H9 (cell line): Measurements from ENCODE around the gene SETDB1. TPM values are rescaled to one million over a fixed set of nuclear protein-coding genes. Genes with fewer than 3 reads are reported as not detected.
A peak's percentile ranks its signal among the peaks of the same experiment; 100 is the strongest.

Experiments
- DNase-seq: peaks from one replicate; pipeline ENCODE4 v3.0.0-alpha.2; 2017
- H2AFZ ChIP-seq: one replicate; pipeline ENCODE4 v1.6.1; 2013; ENCODE audit warnings: mild to moderate bottlenecking, low read length, control low read depth, moderate library complexity
- H2AK5ac ChIP-seq: 2 replicates; pipeline ENCODE4 v1.6.1; 2013; ENCODE audit warnings: low read length, control low read depth, mixed read lengths; ENCODE audit not compliant: insufficient read length
- H2BK120ac ChIP-seq: one replicate; pipeline ENCODE4 v1.6.1; 2013; ENCODE audit warnings: low read depth, mild to moderate bottlenecking, low read length, control low read depth, inconsistent platforms; ENCODE audit not compliant: poor library complexity, severe bottlenecking
- H2BK12ac ChIP-seq: 2 replicates; pipeline ENCODE4 v1.6.1; 2013; ENCODE audit warnings: low read length, control low read depth, mixed read lengths, low read depth; ENCODE audit not compliant: insufficient read length
- H2BK15ac ChIP-seq: 2 replicates; pipeline ENCODE4 v1.6.1; 2013; ENCODE audit warnings: low read depth, low read length, control low read depth
- H2BK20ac ChIP-seq: one replicate; pipeline ENCODE4 v1.6.1; 2013; ENCODE audit warnings: low read depth, mild to moderate bottlenecking, low read length, control low read depth, inconsistent platforms; ENCODE audit not compliant: poor library complexity, severe bottlenecking
- H2BK5ac ChIP-seq: 2 replicates; pipeline ENCODE4 v1.6.1; 2013; ENCODE audit warnings: low read length, control low read depth, mixed read lengths; ENCODE audit not compliant: insufficient read length
- H3K14ac ChIP-seq: 2 replicates; pipeline ENCODE4 v1.6.1; 2013; ENCODE audit warnings: low read length, control low read depth; ENCODE audit not compliant: insufficient read depth
- H3K18ac ChIP-seq: 2 replicates; pipeline ENCODE4 v1.6.1; 2013; ENCODE audit warnings: low read depth, mild to moderate bottlenecking, mixed read lengths, low read length, control low read depth; ENCODE audit not compliant: insufficient read length
- H3K23ac ChIP-seq: 2 replicates; pipeline ENCODE4 v1.6.1; 2013; ENCODE audit warnings: low read length, control low read depth, mixed read lengths, low read depth; ENCODE audit not compliant: insufficient read length
- H3K23me2 ChIP-seq: 2 replicates; pipeline ENCODE4 v1.6.1; 2013; ENCODE audit warnings: low read depth, mild to moderate bottlenecking, mixed read lengths, low read length, control low read depth; ENCODE audit not compliant: insufficient read length, poor library complexity, severe bottlenecking
- H3K27ac ChIP-seq: 2 replicates; pipeline ENCODE4 v1.5.1; 2013; ENCODE audit warnings: low read length, control low read depth, mixed read lengths, low read depth; ENCODE audit not compliant: insufficient read length
- H3K27me3 ChIP-seq: 2 replicates; pipeline ENCODE4 v1.6.1; 2013; ENCODE audit warnings: low read length, control low read depth, inconsistent platforms; ENCODE audit not compliant: insufficient read depth
- H3K4ac ChIP-seq: 2 replicates; pipeline ENCODE4 v1.6.1; 2013; ENCODE audit warnings: low read depth, mild to moderate bottlenecking, control low read depth, inconsistent platforms, low read length, moderate library complexity
- H3K4me1 ChIP-seq: 2 replicates; pipeline ENCODE4 v1.6.1; 2013; ENCODE audit warnings: low read length, control low read depth, inconsistent platforms; ENCODE audit not compliant: insufficient read depth
- H3K4me2 ChIP-seq: 2 replicates; pipeline ENCODE4 v1.6.1; 2013; ENCODE audit warnings: low read length, control low read depth, mixed read lengths; ENCODE audit not compliant: insufficient read length, insufficient read depth
- H3K56ac ChIP-seq: 2 replicates; pipeline ENCODE4 v1.6.1; 2013; ENCODE audit warnings: low read depth, mild to moderate bottlenecking, mixed read lengths, low read length, control low read depth; ENCODE audit not compliant: insufficient read length
- H3K79me1 ChIP-seq: 2 replicates; pipeline ENCODE4 v1.6.1; 2013; ENCODE audit warnings: low read depth, mild to moderate bottlenecking, moderate library complexity, low read length, control low read depth, inconsistent platforms; ENCODE audit not compliant: insufficient read depth, poor library complexity, severe bottlenecking
- H3K79me2 ChIP-seq: 2 replicates; pipeline ENCODE4 v1.6.1; 2013; ENCODE audit warnings: low read length, control low read depth, inconsistent platforms; ENCODE audit not compliant: insufficient read depth
- H3K9ac ChIP-seq: 2 replicates; pipeline ENCODE4 v1.6.1; 2013; ENCODE audit warnings: low read length, control low read depth, mixed read lengths; ENCODE audit not compliant: insufficient read length; ENCODE audit errors: extremely low read depth
- H3K9me3 ChIP-seq: one replicate; pipeline ENCODE4 v1.6.1; 2013; ENCODE audit warnings: low read depth, low read length, inconsistent platforms; ENCODE audit not compliant: control insufficient read depth
- H3T11ph ChIP-seq: one replicate; pipeline ENCODE4 v1.6.1; 2013; ENCODE audit warnings: mild to moderate bottlenecking, low read length, control low read depth, inconsistent platforms
- H4K20me1 ChIP-seq: one replicate; pipeline ENCODE4 v1.6.1; 2013; ENCODE audit not compliant: control insufficient read depth, insufficient read length, insufficient read depth
- H4K5ac ChIP-seq: 2 replicates; pipeline ENCODE4 v1.6.1; 2013; ENCODE audit warnings: low read depth, mild to moderate bottlenecking, mixed read lengths, low read length, control low read depth; ENCODE audit not compliant: insufficient read length
- H4K8ac ChIP-seq: replicated peaks from 2 replicates; pipeline ENCODE4 v1.6.1; 2013; ENCODE audit warnings: low read length, control low read depth, mixed read lengths, low read depth; ENCODE audit not compliant: insufficient read length
- H4K91ac ChIP-seq: 2 replicates; pipeline ENCODE4 v1.6.1; 2013; ENCODE audit warnings: low read depth, mild to moderate bottlenecking, moderate library complexity, mixed read lengths, low read length, control low read depth; ENCODE audit not compliant: insufficient read length
- H3K27ac Mint-ChIP-seq, 3 experiments: 2 replicates in 2 of 3; 3 replicates in 1 of 3; pipeline ENCODE4 v1.8.0; 2020 to 2021; ENCODE audit warnings: mixed read lengths in 3 of 3, mild to moderate bottlenecking in 1 of 3, moderate library complexity in 1 of 3
- H3K27me3 Mint-ChIP-seq: 2 replicates; pipeline ENCODE4 v1.8.0; 2021; ENCODE audit warnings: low read depth, mild to moderate bottlenecking, moderate library complexity, mixed read lengths
- H3K36me3 Mint-ChIP-seq, 3 experiments: 2 replicates in 2 of 3; 3 replicates in 1 of 3; pipeline ENCODE4 v1.8.0; 2020 to 2021; ENCODE audit warnings: low read depth in 3 of 3, mixed read lengths in 3 of 3; ENCODE audit not compliant: insufficient read depth in 1 of 3
- H3K4me1 Mint-ChIP-seq, 2 experiments: 2 replicates each; pipeline ENCODE4 v1.8.0; 2020; ENCODE audit warnings: mixed read lengths in 2 of 2
- H3K4me3 Mint-ChIP-seq, 2 experiments: 2 replicates in 1 of 2; 3 replicates in 1 of 2; pipeline ENCODE4 v1.8.0; 2020 to 2021; ENCODE audit warnings: mild to moderate bottlenecking in 2 of 2, mixed read lengths in 2 of 2, moderate library complexity in 1 of 2
- H3K9me3 Mint-ChIP-seq, 2 experiments: 2 replicates in 1 of 2; 3 replicates in 1 of 2; pipeline ENCODE4 v1.8.0; 2020; ENCODE audit warnings: mild to moderate bottlenecking in 2 of 2, mixed read lengths in 2 of 2, moderate library complexity in 1 of 2
- WGBS: extraction: QIAGEN DNeasy Blood & Tissue Kit; methylation state at CpG from one replicate; pipeline ENCODE4 v1.1.7; 2013; ENCODE audit warnings: missing lambda C conversion rate, low lambda C conversion rate, mixed read lengths; ENCODE audit not compliant: insufficient read length; ENCODE audit errors: extremely low coverage; 5-methylcytosine and 5-hydroxymethylcytosine counted together
- total RNA-seq: library from RNA; stranded (reverse); gene quantifications from 2 replicates; pipeline ENCODE4 v1.2.1, GENCODE V29; 2021
- TF ChIP-seq, protein P1 (sequence below): fragments of 200-600 bp; sonication (generic); conservative IDR thresholded peaks from 3 replicates; pipeline ENCODE4 v1.8.0; 2021; ENCODE audit warnings: antibody characterized with exemption, mild to moderate bottlenecking

The SETDB1 gene
- total RNA-seq, 1 experiment from 2014 or later = 62.1 TPM

DNA sequence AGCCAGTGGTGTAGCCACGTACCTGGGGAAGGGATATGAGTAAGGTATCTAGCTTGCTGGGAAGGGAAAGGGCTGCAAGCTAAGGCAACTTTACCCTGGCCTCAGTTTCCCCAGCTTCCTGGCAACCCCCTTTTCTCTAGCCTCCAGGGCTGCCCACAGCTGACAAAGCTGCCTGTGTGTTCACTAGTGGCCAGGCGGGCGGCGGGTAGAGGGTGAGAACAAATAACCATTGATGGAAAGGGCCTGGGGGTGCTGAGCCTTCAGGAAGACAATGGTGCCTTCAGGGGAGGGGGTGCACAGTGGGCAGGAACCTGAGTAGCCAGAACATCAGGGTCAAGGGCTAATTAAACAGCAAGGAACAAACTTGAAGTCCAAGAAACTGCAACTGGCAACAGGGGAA lies 42.3 kb downstream of the SETDB1 start:
- H3K79me1 ChIP-seq = no peaks in the 10 kb centered on the region
- no CpG with 5 or more reads among the region's 4 CpGs for WGBS
- H4K8ac ChIP-seq = no peak overlapping the region
- no peak overlapping the region for H2AK5ac ChIP-seq
- no peaks in the 10 kb centered on the region for H3K9me3 ChIP-seq
- H2BK15ac ChIP-seq = no peak overlapping the region
- H3K18ac ChIP-seq = no peak overlapping the region
- no peak overlapping the region for H4K5ac ChIP-seq
- peaks cover 27% of the 10 kb centered on the region; the same call in 1 of the 2 replicates for H3K79me2 ChIP-seq
- no peak overlapping the region for H2BK120ac ChIP-seq
- no peaks in the 10 kb centered on the region for H3K27me3 ChIP-seq
- no peak overlapping the region for H3K23ac ChIP-seq
- H3K4ac ChIP-seq = no peak overlapping the region
- peaks cover 6% of the 10 kb centered on the region for H3K4me1 ChIP-seq
- peaks cover 41 to 43% of the 10 kb centered on the region in 2 experiments for H3K4me1 Mint-ChIP-seq
- no peaks in the 10 kb centered on the region for H3K9me3 Mint-ChIP-seq
- H4K20me1 ChIP-seq = no peaks in the 10 kb centered on the region
- H3K4me3 Mint-ChIP-seq = no peak overlapping the region
- H3K23me2 ChIP-seq = peaks cover under 1% of the 10 kb centered on the region
- H3K36me3 Mint-ChIP-seq = peaks cover 42 to 60% (median 57%) of the 10 kb centered on the region in 3 experiments
- no peak overlapping the region for H3K56ac ChIP-seq
- no peak overlapping the region for H4K91ac ChIP-seq
- TF ChIP-seq, protein P1, sequence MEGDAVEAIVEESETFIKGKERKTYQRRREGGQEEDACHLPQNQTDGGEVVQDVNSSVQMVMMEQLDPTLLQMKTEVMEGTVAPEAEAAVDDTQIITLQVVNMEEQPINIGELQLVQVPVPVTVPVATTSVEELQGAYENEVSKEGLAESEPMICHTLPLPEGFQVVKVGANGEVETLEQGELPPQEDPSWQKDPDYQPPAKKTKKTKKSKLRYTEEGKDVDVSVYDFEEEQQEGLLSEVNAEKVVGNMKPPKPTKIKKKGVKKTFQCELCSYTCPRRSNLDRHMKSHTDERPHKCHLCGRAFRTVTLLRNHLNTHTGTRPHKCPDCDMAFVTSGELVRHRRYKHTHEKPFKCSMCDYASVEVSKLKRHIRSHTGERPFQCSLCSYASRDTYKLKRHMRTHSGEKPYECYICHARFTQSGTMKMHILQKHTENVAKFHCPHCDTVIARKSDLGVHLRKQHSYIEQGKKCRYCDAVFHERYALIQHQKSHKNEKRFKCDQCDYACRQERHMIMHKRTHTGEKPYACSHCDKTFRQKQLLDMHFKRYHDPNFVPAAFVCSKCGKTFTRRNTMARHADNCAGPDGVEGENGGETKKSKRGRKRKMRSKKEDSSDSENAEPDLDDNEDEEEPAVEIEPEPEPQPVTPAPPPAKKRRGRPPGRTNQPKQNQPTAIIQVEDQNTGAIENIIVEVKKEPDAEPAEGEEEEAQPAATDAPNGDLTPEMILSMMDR = no peak
- no peak overlapping the region for H3K27ac ChIP-seq
- no peak overlapping the region for H3K14ac ChIP-seq
- H2BK20ac ChIP-seq = no peak overlapping the region
- peak overlapping the region in 1 of 3 experiments; percentile 79; a peak in 2 of 7 replicates for H3K27ac Mint-ChIP-seq
- no peak for DNase-seq
- no peaks in the 10 kb centered on the region; the same call in none of the 2 replicates for H3K27me3 Mint-ChIP-seq
- no peak overlapping the region for H2AFZ ChIP-seq
- no peak overlapping the region for H3T11ph ChIP-seq
- no peak overlapping the region for H3K9ac ChIP-seq
- no peak overlapping the region for H2BK5ac ChIP-seq
- H2BK12ac ChIP-seq = no peak overlapping the region
- H3K4me2 ChIP-seq = no peak overlapping the region
